Measurements from ENCODE around the gene NUP93.

DNA sequence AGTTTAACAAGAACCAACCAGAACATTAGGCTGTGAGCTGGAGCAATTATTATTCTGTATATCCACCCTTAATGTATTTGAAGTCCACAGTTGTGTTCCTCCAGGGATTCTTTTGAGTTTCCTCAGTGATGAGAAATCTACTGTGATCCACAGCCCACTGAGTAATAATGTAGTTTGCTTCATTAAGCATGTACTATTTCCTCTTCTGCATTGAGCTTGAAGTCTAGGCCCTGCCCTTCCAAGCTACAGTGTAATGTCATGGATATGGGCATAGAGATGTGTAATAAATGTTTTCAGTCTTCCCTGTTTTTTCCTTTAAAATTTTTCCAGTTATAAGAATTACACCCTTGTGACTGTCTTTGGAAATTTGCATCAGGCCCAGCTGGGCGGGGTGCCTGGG, 98.7 kb downstream of the NUP93 start:
- TF ChIP-seq, protein P1, sequence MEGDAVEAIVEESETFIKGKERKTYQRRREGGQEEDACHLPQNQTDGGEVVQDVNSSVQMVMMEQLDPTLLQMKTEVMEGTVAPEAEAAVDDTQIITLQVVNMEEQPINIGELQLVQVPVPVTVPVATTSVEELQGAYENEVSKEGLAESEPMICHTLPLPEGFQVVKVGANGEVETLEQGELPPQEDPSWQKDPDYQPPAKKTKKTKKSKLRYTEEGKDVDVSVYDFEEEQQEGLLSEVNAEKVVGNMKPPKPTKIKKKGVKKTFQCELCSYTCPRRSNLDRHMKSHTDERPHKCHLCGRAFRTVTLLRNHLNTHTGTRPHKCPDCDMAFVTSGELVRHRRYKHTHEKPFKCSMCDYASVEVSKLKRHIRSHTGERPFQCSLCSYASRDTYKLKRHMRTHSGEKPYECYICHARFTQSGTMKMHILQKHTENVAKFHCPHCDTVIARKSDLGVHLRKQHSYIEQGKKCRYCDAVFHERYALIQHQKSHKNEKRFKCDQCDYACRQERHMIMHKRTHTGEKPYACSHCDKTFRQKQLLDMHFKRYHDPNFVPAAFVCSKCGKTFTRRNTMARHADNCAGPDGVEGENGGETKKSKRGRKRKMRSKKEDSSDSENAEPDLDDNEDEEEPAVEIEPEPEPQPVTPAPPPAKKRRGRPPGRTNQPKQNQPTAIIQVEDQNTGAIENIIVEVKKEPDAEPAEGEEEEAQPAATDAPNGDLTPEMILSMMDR (IDR thresholded peaks at IDR 0.05), result no peak
- no peak for TF ChIP-seq POLR2A (IDR thresholded peaks at IDR 0.05)
